Mucosa of rectum (tissue), 2 donors: Measurements from ENCODE around the gene PRTFDC1.

Experiments
- H3K27ac ChIP-seq, 2 donors: one replicate each; pipeline ENCODE4 v1.7.0; 2013; ENCODE audit warnings: inconsistent platforms in 2 of 2, low read depth in 2 of 2, low read length in 2 of 2
- H3K27me3 ChIP-seq, 2 donors: one replicate each; pipeline ENCODE4 v1.7.0; 2013; ENCODE audit warnings: low read length in 2 of 2; ENCODE audit not compliant: control insufficient read depth in 2 of 2, insufficient read depth in 2 of 2
- H3K36me3 ChIP-seq, 2 donors: one replicate each; pipeline ENCODE4 v1.7.0; 2013; ENCODE audit warnings: low read length in 2 of 2; ENCODE audit not compliant: control insufficient read depth in 2 of 2, insufficient read depth in 2 of 2
- H3K4me1 ChIP-seq, 2 donors: one replicate each; pipeline ENCODE4 v1.7.0; 2013; ENCODE audit warnings: low read length in 2 of 2, mild to moderate bottlenecking in 1 of 2; ENCODE audit not compliant: control insufficient read depth in 2 of 2, insufficient read depth in 2 of 2
- H3K4me3 ChIP-seq, 2 donors: one replicate each; pipeline ENCODE4 v1.7.0; 2013; ENCODE audit warnings: low read length in 2 of 2
- H3K9ac ChIP-seq, 2 donors: one replicate each; pipeline ENCODE4 v1.7.0; 2013; ENCODE audit warnings: low read length in 2 of 2, low read depth in 1 of 2, mild to moderate bottlenecking in 1 of 2
- H3K9me3 ChIP-seq, 2 donors: one replicate each; pipeline ENCODE4 v1.7.0; 2013; ENCODE audit warnings: low read length in 2 of 2; ENCODE audit not compliant: control insufficient read depth in 2 of 2
- donor health status: healthy.
- donor health status: Normal muscosa, but diverticular disease.

PRTFDC1 gene

DNA sequence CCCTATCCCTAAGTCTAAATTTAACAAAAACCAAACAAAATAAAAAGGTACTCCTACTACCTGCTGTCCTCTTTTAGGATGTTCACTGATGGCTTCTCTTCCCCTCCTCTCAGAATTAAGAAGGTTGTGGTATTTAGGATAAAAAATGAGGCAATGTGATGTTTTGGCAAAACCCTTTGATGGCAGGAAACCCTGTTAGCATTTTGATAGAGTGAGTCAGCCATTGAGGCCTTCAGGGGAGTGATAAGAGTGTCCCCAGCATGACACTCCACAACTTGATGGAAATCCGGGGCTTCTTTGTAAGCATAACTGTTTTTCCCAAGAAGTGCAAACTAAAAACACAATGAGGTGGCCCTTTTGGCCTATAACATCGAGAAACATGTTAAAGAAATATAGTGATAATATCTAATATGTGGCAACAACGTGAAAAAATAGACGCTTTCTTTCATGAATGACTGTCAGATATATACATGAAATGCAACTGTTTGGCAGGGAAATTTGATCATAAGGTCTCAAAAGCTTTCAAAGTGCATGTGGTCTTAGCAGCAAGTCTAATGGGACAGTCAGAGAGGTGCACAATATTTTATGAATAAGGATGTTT lies 55.0 kb downstream of the PRTFDC1 start:
- Histone ChIP-seq H3K4me1 (peaks cover 7 to 17% of the 10 kb centered on the region in 2 donors), H3K27ac (no peak overlapping the region), H3K4me3 (no peak overlapping the region), H3K36me3 (no peaks in the 10 kb centered on the region), H3K27me3 (no peaks in the 10 kb centered on the region), H3K9ac (no peak overlapping the region), H3K9me3 (no peaks in the 10 kb centered on the region)

DNA sequence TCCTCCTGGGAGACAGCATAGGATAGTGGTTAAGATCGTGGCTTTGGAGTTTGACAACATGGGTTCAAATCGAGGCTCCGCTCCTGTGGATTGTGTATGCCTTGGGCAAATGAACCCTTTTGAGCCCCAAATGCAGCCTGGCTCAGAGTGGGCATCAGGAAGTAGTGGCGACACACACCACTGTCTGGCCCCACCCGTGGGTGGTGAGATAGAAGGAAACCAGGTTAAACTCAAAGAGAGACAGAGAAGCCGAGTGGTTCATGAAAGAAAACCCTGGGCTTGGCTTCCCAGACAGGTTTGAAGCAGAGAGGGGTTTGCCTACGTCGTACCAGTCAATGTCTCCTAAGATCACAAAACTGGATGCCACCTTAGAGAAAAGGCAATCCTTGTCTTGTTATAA lies 57.7 kb downstream of the PRTFDC1 start:
- Histone ChIP-seq H3K9me3 (no peaks in the 10 kb centered on the region), H3K4me1 (peaks cover 3 to 4% of the 10 kb centered on the region in 2 donors), H3K36me3 (no peaks in the 10 kb centered on the region), H3K4me3 (no peak overlapping the region), H3K9ac (no peak overlapping the region), H3K27ac (no peak overlapping the region), H3K27me3 (no peaks in the 10 kb centered on the region)

DNA sequence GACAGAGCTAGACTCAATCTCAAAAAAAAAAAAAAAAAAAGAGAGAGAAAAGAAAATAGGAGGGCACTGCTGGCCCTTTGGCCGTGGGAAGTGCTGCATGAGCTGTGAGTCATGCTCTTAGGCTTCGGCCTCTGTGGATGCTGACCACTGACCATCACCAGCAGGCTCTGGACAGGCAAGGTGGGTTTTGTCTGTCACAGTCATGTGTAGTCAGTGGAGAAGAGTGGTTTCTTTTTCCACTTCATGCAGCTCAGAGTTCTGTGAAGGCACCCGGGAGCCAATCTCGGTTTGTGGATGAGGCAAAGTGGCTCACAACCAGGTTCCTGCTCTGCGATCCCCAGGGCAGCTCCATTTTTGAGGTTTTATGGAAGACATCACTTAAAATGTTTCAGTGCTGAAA lies 58.1 kb downstream of the PRTFDC1 start:
- H3K9me3 ChIP-seq, result no peaks in the 10 kb centered on the region
- no peaks in the 10 kb centered on the region for H3K36me3 ChIP-seq
- no peak overlapping the region for H3K27ac ChIP-seq
- no peak overlapping the region for H3K4me3 ChIP-seq
- peaks cover 3 to 4% of the 10 kb centered on the region in 2 donors for H3K4me1 ChIP-seq
- H3K9ac ChIP-seq, result peak overlapping the region in 1 of 2 donors; percentile 8
- H3K27me3 ChIP-seq, result no peaks in the 10 kb centered on the region

DNA sequence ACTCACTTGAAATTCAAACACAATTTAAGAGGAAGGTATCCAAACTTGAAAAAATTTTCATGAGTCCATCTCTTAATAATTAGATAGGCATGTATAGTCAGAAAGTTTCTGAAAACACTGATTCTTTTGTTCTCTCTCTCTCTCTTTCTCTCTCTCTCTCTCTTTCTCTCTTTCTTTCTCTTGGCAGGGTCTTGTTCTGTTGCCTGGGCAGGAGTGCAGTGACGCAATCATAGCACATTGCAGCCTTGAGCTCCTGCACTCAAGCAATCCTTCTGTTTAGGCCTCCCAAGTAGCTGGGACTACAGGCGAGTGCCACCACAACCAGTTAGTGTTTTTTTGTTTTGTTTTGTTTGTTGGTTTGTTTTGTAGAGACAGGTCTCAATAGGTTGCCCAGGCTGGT lies 59.3 kb downstream of the PRTFDC1 start:
- no peak overlapping the region for H3K4me3 ChIP-seq
- no peaks in the 10 kb centered on the region for H3K27me3 ChIP-seq
- H3K4me1 ChIP-seq, result peaks cover 3 to 4% of the 10 kb centered on the region in 2 donors
- no peak overlapping the region for H3K27ac ChIP-seq
- no peaks in the 10 kb centered on the region for H3K9me3 ChIP-seq
- no peak overlapping the region for H3K9ac ChIP-seq
- H3K36me3 ChIP-seq, result no peaks in the 10 kb centered on the region

DNA sequence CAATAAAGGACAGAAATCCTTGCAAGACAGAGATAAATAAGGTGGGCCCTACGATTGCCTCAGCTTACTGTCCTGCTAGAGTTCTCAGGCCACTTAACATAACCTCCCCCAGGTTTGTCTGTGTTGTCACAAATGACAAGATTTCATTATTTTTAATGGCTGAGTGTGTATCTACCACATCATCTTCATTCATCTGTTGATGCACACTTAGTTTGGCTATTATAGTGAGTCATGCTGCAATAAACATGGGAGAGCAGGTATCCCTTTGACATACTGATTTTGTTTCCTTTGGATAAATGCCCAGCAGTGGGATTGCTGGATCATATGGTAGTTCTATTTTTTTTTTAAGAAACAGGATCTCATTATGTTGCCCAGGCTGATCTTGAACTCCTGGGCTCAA lies 60.6 kb downstream of the PRTFDC1 start:
- Histone ChIP-seq H3K36me3 (no peaks in the 10 kb centered on the region), H3K4me3 (no peak overlapping the region), H3K27ac (no peak overlapping the region), H3K27me3 (no peaks in the 10 kb centered on the region), H3K9me3 (no peaks in the 10 kb centered on the region), H3K9ac (no peak overlapping the region), H3K4me1 (peaks cover 3 to 4% of the 10 kb centered on the region in 2 donors)

DNA sequence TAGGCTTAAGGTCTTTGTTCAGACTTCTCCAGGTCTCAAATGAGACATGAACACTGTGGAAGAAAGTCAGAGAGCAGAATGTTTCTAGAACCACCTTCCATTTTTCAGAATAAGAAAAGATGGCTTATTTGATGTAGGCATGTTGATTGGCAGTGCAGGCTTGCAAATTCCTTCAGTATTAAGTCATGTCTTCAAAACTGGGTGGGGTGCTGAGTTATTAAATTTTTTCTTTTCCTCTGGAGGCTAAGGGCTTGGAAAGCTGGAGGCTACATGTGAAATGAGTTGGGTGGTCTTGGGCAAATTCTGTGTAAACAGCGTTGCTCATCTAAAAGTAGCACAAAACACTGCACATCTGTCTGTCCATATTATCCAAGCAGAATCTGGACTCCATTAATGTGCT lies 62.8 kb downstream of the PRTFDC1 start:
- Histone ChIP-seq H3K36me3 (no peaks in the 10 kb centered on the region), H3K9me3 (no peaks in the 10 kb centered on the region), H3K4me3 (no peak overlapping the region), H3K9ac (no peak overlapping the region), H3K4me1 (peaks cover 3 to 4% of the 10 kb centered on the region in 2 donors), H3K27me3 (no peaks in the 10 kb centered on the region), H3K27ac (no peak overlapping the region)

DNA sequence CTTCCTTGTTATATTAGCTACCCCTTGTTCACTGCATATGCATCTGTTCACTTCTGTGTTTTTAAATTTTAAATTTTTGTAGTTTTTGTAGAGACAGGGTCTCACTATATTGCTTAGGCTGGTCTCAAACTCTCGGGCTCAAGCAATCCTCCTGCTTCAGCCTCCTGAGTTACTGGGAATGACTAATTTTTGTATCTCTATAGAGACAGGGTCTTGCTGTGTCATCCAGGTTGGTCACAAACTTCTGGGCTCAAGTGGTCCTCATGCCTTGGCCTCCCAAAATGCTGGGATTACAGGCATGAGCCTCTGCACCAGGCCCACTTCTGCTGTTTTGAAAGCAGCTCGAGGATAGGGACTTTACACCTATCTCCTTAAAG lies 64.6 kb downstream of the PRTFDC1 start:
- no peaks in the 10 kb centered on the region for H3K27me3 ChIP-seq
- H3K9ac ChIP-seq, result no peak overlapping the region
- H3K4me1 ChIP-seq, result peaks cover 3 to 4% of the 10 kb centered on the region in 2 donors
- peak overlapping the region in 1 of 2 donors; percentile 9 for H3K27ac ChIP-seq
- no peaks in the 10 kb centered on the region for H3K9me3 ChIP-seq
- no peak overlapping the region for H3K4me3 ChIP-seq
- no peaks in the 10 kb centered on the region for H3K36me3 ChIP-seq

DNA sequence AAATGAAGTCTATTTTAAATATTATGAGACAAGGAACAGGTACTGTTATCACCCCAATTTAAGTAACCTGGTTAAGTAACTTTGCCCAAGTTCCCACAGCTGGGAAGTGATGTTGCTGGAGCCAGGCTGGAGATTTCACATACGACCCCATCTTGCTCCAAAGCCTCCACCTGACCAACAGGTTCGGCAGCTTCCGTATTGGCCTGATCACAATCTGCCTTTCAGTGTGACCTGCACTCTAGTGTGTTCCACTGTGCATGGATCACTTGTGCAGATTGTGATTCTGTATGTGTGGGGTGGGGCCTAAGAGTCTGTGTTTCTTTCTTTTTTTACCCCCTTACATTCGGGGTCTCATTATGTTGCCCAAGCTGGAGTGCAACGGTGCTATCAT lies 66.1 kb downstream of the PRTFDC1 start:
- no peaks in the 10 kb centered on the region for H3K9me3 ChIP-seq
- H3K27ac ChIP-seq, result no peak overlapping the region
- no peaks in the 10 kb centered on the region for H3K36me3 ChIP-seq
- H3K4me3 ChIP-seq, result no peak overlapping the region
- no peak overlapping the region for H3K9ac ChIP-seq
- peaks cover 3 to 4% of the 10 kb centered on the region in 2 donors for H3K4me1 ChIP-seq
- H3K27me3 ChIP-seq, result no peaks in the 10 kb centered on the region

DNA sequence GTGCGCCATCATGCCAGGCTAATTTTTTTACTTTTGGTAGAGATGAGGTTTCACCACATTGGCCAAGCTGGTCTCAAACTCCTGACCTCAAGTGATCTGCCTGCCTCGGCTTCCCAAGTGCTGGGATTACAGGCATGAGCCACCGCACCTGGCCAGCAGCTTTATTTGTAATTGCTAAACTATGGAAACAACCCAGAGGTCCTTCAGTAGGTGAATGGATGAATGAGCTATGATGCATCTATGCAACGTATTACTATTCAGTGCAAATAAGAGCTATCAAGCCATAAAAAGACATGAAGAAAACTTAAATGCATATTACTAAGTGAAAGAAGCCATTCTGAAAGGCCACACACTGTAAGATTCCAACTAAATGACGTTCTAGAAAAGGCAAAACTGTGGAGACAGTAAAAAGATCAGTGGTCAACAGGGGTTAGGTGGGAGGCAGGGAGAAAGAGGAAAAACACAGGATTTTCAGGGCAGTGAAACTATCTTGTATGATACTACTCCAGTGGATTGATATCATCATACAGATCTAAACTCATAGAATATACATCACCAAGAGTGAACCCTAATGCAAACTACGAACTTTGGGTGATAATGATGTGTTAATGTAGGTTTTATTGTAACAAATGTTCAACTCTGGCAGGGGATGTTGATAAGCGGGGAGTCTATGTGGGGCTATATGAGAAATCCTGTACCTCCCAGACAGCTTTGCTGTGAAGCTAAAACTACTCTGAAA lies 66.7 kb downstream of the PRTFDC1 start:
- H3K4me1 ChIP-seq, result peaks cover 3 to 4% of the 10 kb centered on the region in 2 donors
- H3K9ac ChIP-seq, result no peak overlapping the region
- no peaks in the 10 kb centered on the region for H3K9me3 ChIP-seq
- H3K4me3 ChIP-seq, result no peak overlapping the region
- H3K36me3 ChIP-seq, result no peaks in the 10 kb centered on the region
- H3K27ac ChIP-seq, result no peak overlapping the region
- H3K27me3 ChIP-seq, result no peaks in the 10 kb centered on the region

DNA sequence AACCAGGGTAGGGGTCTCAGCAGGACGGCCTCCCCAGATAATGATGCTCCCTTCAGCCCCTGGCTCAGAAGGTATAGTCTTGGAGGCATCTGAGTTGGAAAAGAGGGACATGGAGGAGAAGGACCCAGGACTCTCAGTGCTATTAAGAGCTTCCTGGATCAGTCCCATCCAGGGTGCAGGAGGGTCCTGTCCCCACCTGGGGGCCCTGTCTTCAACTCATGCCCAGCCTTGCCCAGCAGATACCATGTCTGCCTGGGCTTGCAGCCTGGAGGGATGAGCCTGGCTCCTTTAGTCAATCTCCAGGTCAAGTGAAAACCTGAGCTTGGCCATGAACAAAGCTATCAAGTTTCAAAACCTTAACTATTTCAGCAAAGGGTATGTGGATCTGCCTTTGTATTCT lies 67.6 kb downstream of the PRTFDC1 start:
- H3K4me1 ChIP-seq, result no peaks in the 10 kb centered on the region

More for the DNA sequence above, 67.6 kb downstream of the PRTFDC1 start:
- Histone ChIP-seq H3K4me3 (no peak overlapping the region), H3K27me3 (no peaks in the 10 kb centered on the region), H3K9me3 (no peaks in the 10 kb centered on the region), H3K9ac (no peak overlapping the region), H3K27ac (no peak overlapping the region), H3K36me3 (no peaks in the 10 kb centered on the region)
